SK-N-SH treated with all-trans-retinoic acid at 6 μM for 48 hours (cell line): ENCODE results near the gene DCBLD1.

Source experiments
- ARNTL ChIP-seq: fragments of 450-650 bp; formaldehyde crosslinking; IDR thresholded peaks from 2 replicates; pipeline ENCODE4 v1.5.0; 2020; ENCODE audit warnings: low read depth, mild to moderate bottlenecking, moderate library complexity, borderline replicate concordance
- CSRNP3 ChIP-seq: fragments of 250-450 bp; sonication (Bioruptor Pico); IDR thresholded peaks from 2 replicates; pipeline ENCODE4 v1.5.1; 2021; ENCODE audit warnings: mild to moderate bottlenecking, moderate library complexity
- ESRRG ChIP-seq: fragments of 250-450 bp; sonication (Bioruptor Pico); IDR thresholded peaks from 2 replicates; pipeline ENCODE4 v1.6.1; 2021; ENCODE audit warnings: mild to moderate bottlenecking
- OSR1 ChIP-seq: fragments of 250-450 bp; sonication (Bioruptor Pico); IDR thresholded peaks from 2 replicates; pipeline ENCODE4 v1.8.0; 2022; ENCODE audit warnings: moderate library complexity, mild to moderate bottlenecking, inconsistent platforms
- PATZ1 ChIP-seq: fragments of 250-450 bp; sonication (Bioruptor Pico); IDR thresholded peaks from 2 replicates; pipeline ENCODE4 v1.8.0; 2020; ENCODE audit warnings: mild to moderate bottlenecking, moderate library complexity, borderline replicate concordance
- RARB ChIP-seq: fragments of 250-450 bp; sonication (Bioruptor Pico); IDR thresholded peaks from 2 replicates; pipeline ENCODE4 v1.8.0; 2021; ENCODE audit warnings: mild to moderate bottlenecking, moderate library complexity

DNA sequence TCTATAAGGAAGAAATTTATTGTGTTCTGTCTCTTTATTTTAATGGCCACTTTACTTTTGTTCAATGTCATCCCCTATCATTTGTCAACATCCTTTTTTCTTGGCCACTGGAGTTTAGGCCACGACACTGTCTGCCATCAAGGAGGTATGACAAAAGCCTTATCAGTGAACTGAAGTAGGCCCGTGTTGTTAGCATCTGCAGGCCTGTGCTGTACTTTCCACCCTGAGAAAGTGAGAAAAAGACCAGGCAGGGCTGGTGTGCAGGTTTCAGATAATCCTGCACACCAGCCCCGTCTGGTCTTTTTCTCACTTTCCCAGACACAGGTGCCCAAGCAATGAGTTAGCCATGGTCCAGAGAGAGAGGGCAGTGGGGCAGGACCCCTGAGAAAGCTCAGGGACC is 62.2 kb downstream of the DCBLD1 start:
- TF ChIP-seq PATZ1 (CRISPR knock-in tag) (no peak), ARNTL (CRISPR knock-in tag) (no peak), RARB (CRISPR knock-in tag) (no peak), CSRNP3 (CRISPR knock-in tag) (no peak), ESRRG (no peak), OSR1 (CRISPR knock-in tag) (no peak)
